ENCODE results near the gene PTPRD.
A peak's percentile ranks its signal among the peaks of the same experiment; 100 is the strongest.
"Not testable (repeated sequence)": the region's sequence is repeated elsewhere in the genome, so short reads cannot be mapped to it uniquely, and the experiment has no call there.

The PTPRD gene

DNA sequence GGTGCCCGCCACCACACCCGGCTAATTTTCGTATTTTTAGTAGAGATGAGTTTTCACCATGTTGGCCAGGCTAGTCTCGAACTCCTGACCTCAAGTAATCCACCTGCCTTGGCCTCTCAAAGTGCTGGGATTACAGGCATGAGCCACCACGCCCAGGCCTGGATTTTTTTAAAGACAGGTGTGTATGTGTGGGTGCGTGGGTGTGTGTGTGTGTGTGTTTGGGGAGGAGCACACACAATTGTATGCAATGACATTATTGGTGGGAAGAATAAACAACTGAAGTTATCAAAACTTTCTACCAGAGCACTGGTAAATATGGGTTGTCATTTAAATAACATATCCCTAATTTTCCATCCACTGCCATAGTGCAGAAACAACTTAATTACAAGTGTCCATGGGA is 1915.2 kb downstream of the PTPRD start:
- DNase-seq: not testable (repeated sequence)

DNA sequence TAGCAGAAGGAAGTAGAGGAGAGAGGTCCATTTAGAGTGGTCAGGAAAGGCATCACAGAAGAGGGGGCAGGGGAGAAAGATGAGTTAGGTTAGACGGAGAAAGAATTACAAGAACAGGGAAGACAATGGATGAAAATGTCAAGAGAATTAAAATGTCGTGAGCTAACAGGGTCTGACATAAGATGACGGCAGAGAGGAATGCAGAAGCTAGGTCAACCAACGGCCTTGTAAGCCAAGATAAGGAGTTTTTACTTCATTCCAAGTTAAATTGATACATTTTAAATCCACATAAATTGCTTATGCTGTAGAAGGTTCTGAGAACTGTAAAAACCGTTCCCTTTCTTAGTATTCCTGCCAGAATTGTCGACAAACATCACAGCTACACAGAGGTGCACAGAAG is 1916.3 kb downstream of the PTPRD start:
- no peak for DNase-seq

DNA sequence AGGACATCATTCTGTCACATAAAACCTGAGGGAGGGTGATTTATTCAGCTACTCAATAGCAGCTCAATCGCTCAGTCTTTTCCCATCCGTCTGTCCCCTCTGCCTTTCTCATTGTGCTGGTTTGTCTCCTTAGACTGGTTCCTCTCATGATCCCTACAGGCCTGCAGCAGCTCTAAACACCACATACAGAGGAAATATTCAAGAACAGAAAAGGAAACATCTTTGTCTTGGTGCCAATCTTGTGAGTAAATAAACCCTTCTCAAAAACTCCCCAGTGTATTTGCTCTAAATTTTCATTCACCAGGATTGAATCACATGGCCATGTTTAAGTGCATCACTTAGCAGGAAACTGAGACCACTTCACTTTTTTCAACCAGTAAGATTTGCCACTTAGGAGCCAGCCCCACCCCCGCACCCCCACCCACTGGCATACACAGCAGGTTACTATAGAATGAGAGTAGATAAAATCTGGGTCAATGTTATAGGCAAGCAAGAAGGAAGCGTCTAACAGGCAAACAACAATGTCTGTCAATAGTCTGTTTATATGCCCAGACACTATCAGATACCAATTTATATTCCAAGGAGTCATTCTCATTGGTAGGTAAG is 1917.7 kb downstream of the PTPRD start:
- DNase-seq: peak; percentile 92

DNA sequence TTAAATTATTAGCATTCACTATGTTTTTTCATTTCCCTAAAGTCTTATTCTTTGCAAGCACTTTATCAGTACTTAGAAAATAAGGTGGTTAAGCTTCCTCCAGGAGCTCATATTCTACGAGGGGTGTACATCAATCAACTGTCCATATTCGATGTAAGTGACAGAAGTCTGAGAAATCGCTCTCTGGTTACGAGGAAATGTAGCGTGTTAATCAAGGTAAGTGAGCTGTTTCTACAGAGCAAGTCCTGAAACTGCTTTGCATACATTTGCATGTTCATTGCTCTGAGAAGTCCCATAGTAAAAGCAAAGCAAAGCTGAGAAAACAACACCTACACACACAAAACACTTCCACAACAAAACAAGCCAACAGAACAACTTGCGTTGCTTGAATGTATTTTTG is 1919.3 kb downstream of the PTPRD start:
- DNase-seq: no peak

DNA sequence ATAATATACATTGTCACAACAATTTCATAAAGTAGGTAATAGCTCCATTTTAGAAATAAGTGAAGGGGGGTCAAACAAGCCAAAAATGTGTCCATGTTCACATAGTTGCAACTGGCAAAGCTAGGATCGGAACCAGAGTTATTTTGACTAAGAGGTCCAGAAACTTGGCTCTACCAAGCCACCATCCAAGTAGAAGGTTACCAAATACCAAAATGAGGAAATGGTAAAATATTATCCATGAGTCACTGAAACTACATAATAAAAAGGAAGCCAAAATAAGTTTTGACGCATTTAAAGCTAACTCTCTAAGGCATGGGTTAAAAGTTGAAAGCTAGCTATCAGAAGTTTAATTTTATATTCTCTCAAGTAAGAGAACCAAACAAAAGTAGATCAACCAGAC is 1926.3 kb downstream of the PTPRD start:
- no peak for DNase-seq

DNA sequence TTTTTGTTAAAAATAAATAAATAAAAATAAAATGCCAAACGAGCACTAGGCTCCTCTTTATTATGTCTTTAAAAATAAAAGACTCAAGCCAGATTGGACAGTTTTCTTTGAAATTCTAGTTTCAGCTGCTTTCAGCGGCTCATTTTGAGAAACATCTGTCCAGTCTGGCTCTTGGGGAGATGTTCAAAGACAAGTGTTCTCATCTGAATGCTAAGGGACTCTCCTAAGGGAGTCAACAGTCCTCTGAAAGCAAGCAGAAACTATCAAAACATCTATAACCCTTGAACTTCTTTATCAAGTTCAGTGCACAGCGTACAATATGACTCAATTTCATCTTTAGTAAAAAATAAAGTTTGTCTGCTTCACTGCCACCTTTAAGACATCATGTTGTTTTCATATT is 1927.0 kb downstream of the PTPRD start:
- peak; percentile 50 for DNase-seq

DNA sequence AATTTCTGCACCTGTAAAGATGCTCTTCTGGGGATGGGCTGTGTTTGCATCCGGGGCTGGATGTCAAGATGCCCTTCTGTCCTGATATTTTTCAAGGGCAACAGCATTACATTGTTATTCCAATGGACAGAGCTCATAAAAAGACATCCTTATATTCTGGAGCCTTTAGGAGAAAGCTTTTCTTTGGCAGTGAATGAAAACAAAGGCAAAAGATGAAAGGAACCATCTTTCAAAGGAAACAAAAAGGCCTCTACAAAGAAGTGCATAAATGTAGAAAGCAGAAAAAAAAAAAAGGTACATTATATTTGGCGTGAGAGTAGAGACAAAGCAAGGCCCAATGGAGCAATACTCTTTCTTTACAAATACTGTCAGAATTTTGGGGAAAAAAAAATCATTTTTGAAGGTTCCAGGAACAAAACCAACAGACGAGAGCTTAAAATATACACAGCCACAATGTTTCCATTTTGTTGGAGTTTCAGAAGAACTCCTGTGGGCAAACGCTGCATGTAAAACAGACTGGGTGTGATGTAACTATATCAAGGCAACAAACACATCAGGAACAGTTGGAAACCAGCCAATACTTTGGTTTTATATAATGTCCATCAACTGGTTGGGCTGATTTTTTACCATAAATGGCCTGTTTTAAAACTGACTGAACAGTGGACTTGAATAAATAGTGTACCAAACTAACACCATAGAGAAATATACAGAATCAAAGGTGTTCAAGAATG is 1927.7 kb downstream of the PTPRD start:
- DNase-seq: peak; percentile 56

DNA sequence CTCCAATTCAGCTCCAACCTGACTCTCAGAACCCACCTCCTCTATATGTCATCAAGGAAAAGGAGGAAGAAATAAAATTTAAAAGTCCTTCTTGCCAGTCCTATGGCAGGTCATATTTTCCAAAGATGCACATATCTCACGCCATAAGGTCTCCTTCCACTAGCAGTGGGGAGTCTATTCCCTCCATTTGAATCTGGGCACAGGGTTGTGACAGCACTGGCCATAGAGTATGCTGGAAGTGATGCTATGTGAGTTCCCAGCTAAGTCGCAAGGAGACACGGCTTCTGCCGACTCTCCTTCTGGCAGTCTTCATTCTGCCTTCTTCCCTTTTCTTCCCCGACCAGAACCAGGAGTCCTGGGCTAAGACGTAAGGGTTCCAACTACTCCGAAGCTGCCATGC is 1929.3 kb downstream of the PTPRD start:
- peak; percentile 38 for DNase-seq

DNA sequence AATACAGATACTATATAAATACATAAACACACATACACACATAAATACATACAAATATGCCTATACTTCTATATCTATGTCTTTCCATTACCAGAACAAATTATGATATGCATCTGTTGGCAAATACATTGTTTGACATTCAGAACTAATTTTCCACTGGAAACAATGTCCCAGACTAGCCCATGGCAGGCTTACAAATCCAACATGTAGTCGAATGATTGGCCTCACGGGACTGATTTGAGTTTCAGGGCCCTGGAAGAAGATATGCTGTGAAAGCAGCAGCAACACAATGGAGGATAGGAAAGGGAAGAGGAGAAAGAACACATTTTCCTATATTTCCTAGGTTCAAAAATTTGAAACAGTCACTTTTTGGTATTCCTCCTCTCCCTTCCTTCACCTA is 1932.1 kb downstream of the PTPRD start:
- peak; percentile 85 for DNase-seq

DNA sequence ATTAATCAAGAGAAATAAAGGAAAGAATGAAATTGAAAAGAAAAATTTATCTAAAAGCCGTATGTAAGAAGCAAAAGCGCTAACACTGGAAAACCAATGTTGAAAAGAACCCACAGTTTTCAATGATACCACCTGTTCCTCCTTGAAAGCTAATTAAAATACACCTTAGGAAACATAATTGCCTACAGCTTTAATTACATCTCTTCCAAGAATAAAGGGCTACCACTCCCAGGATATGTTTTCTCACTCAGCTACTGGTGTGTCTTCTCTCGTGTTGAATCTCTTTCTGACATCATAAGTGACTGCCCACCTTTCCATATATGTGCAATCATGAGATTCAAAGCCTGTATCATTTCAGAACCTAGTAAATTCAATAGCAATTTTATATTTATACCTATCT is 1932.6 kb downstream of the PTPRD start:
- DNase-seq: peak; percentile 98

DNA sequence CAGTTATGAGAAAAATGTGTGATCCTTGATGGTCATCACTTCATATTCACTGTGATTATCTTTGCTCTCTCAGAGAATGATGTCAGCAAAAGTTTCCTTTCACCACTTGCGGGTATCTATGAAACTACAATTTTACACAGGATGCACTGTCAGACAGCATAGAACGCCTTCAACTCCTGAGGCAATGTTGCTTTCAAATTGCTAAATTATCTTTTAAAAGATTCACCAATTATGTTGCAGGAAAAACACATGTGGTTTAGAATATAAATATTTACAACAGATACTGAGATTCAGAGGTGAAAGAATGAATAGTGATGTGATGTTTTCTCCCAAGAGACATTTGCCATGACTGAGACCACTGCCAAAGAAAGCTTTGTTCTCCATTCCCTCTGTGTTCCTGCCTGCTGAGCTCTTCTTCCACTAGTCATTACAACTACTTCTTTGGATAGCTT is 1933.4 kb downstream of the PTPRD start:
- peak; percentile 95 for DNase-seq

DNA sequence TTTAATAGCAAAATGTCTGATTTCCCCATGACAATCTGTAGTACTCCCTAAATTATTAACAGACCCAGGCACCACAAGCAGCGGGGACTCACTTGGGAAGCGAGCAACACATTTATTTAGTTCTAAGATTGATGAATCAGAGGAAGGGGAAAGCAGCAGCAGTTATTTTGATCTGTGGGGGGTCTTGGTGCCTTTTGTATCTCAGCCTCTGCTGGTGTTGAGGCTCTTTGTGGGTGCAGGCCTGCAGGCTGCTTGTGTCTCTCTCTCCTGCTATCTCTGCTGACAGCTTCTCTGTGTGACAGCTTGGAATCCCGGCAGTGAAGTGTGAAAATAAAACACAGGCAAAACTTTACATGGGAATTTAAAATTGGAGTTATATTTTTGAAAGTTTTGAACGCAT is 1935.1 kb downstream of the PTPRD start:
- peak; percentile 96 for DNase-seq

DNA sequence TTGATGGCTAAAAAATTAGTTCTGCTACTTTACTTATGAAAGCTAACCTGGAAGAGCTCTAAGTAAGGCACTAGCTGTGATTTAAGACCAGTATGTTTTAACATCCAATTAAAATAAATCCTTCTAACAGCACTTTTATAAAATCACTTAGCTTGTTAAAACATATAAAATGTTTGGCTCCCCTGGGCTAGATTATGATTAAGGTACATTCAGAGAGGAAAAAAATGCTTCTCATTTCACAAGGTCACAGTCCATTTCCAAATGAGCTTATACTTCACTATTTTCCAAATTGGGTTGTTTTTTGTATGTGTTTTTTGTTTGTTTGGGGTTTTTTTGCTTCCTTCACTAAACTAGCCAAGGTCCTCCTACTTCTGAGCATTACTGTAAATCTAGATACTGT is 1938.3 kb downstream of the PTPRD start:
- peak; percentile 45 for DNase-seq

DNA sequence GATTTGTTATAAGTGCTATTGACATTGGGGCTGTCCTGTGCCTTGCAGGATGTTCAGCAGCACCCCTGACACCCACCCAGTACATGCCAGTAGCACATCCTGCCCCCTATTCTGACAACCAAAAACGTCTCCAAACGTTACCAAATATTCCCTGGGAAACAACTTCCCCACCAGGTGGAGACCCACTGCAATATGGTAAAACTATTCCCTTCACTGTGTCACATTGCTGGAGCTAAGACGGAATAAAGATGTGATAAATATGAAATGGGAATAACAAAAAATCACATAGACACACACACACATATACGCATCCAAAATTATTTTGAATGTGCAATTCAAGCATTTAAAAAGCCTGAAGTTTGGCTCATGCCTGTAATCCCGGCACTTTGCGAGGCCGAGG is 1939.0 kb downstream of the PTPRD start:
- peak; percentile 90 for DNase-seq

DNA sequence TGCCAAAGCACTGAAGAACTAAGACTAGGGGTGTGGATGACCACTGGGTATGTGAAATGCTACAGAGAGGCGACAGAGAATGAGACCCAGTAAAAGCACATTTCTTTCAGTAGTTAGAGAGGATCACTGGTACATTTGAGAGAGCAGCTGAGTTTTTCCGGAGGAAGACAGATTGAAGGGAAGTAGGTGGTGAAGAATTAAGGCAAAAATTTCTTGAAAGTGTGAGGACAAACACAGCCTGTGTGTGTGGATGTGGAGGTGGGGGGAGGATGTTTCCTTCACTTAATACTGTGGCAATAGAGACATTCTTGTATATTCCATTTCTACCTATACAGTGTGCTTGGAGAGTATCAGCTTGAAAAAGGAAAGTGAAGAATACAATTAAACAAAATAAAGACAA is 1942.1 kb downstream of the PTPRD start:
- peak; percentile 40 for DNase-seq

DNA sequence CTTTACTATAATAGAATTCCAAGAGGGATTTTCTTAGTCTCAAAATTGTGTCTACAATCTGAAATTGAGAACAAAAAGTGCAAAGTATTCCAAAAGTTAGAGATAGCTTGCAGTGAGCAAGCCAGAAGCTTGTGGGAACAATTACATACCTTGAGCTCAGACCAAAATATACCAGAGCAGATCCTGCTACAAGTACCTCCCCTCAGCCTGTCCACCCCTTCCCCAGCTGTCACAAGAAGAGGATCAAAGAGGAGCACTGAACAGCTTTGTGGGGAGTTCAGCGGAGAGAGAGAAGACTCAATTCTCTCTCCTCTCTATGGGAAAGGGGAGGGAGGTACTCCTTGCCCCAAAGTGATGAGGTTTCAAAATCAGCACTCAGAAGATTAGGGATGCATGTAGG is 1944.1 kb downstream of the PTPRD start:
- peak; percentile 83 for DNase-seq

DNA sequence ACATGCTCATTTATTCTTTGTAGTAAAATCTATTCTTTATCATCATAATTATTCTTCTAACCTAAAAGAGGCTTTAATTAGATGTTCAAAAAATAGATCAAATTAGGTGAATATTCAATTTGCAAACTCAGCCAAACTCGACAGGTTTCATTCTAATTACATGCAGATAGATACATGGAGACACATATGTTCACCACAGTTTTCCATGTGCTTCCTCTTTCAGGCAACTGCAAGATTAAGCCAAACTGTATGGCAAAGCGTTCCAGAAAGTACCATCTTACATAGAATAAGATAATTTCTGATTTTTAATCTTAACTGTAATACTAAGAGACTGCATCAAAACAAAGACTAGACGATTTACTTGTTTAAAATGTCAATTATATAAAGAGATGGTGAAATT is 1944.6 kb downstream of the PTPRD start:
- DNase-seq: no peak

DNA sequence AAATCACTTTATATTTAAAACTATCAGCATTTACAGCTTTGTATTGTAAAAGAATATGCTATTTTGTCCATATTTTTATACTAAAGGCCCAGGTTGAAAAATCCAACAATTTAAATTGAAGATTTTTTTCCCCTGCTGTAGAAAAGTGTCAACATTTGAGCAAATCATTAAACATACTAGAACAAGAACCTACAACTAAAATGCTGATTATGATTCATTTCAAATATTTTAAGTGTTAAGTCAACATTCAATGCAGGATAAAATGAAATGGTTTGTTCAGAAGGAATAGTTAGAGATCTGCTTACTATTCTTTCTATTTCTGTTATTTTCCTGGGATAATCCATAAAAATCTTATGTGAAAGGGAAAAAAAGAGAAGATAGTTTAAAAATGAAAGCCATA is 1946.7 kb downstream of the PTPRD start:
- no peak for DNase-seq

DNA sequence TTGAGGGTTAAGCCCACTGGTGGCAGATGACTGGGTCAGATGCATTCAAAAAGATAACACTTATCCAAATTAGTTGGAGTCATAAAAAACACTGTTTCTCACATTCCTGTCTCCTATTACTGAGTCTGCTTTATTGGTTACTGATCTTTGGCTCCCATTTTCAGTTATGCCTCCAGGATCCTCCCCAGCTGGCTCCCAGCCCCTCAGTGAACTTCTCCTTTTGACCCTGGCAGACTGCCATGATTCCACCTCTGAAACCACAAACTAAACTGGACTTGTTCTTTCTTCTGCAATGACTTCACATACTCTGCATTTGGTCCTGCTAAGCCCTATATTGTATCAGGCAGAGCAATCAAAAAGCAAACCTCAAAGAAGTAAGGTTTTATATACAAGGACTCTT is 1952.4 kb downstream of the PTPRD start:
- DNase-seq: peak; percentile 95

DNA sequence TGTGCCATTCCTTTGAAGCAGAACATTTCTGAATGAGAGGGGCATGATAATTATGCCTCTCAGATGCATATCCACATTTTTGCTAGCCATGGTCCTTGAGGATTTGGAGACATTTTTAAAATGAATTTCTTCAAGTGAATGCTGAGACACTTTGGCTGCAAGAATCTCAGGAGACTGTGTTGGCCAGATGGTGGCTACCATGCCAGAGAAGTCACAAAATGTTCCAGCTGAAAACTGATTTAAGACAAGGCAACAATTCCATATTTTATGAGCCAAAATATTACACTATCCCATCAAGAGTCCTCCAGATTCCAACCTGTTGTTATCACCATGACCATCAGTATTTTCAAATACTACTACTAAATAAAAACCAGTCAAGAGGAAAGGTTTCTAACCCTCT is 1953.7 kb downstream of the PTPRD start:
- no peak for DNase-seq

DNA sequence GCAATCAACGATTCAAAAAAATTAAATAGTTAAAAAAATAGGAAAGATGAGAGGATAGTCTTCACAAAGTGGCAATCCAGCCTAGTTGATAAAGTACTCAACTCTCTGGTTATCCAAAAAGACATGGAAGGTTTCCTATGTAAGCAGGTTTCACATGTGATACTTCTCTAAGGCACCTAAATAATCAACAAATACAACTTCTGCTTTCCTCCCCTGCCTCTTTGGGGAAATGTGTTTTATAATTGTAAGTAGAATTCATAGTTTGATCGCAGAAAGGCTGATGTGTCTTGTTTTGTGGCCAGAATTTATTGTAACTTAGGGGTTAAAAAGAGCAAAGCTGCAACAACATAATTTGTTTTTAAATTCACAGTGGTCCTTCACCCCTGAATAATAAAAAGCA is 1957.7 kb downstream of the PTPRD start:
- no peak for DNase-seq

DNA sequence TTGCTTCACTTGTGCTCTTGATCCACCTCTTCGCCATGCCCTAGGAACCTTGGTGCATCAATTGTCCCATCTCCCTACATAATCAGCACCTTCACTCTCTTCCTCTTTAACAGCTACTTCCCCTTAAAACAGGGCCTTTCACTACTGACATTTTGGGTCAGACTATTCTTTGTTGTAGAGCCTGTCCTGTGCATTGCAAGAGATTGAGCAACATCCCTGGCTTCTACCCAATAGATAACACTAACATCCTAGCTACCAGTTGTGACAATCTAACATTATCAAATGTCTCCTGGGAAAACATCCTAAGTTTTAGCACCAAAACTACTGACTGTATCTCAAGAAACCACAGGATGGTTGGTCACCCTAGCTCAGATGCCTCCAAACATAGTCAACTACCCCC is 1958.9 kb downstream of the PTPRD start:
- no peak for DNase-seq

DNA sequence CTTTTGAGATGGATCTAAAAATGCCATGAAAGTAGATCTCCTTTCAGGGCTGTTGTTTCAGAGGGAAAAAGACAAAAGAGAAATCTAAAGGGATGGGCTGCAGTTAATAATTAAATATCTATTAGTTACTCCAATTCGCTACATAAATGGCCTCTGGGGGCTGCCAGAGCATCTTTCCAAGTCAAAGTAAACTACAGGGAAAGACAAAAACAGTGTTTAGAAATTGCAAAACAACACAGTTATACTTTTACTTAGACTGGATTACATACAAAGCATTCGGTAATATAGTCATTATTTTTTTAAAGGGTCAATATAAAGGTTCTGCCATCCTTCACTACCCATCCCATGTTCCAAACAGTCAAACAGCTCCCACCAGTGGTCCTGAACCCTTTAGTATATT is 1959.7 kb downstream of the PTPRD start:
- DNase-seq: peak; percentile 39

DNA sequence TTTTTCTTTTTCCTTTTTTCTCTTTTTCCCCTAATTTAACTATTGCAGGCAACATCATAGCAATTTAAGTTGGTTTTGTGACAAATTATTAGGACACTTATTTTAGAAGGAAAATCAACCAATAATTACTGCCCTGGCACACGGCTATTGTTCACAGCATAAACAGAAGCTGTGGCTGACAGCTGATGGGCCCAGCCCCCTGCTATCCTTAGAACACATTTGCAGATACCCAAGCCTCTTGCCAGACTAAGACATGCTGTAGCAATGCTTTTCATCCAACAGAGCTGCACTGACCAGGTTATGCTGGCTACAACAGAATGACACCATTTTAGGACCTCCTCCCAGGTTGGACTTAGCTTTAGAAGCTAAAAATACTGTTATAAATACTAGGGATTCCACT is 1960.5 kb downstream of the PTPRD start:
- DNase-seq: peak; percentile 93

DNA sequence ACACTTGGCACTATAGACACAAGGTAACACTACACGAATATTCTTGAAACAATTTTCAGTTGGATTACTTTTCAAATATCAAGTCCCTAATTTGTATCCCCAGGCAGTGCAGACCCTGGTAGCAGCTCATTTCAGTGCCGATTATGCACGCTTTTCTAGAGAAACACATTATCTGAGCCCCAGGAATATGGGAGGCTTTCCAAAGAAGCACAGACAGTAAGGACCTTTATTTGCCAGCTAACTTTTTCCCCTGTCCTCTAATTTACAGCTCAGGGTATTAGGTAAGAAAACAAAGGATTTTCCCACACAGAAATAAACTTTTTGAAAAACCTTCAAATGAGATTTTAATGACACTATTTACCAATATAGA is 1961.0 kb downstream of the PTPRD start:
- DNase-seq: peak; percentile 88

Data from NCI-H69 (cell line).